Limb (tissue), 2 donors: Measurements from ENCODE around the gene B3GNT7.
"Not testable (repeated sequence)": the region's sequence is repeated elsewhere in the genome, so short reads cannot be mapped to it uniquely, and the experiment has no call there.

Source experiments
- DNase-seq, 2 donors: peaks; one replicate each; pipeline ENCODE4 v3.0.0-alpha.2; 2016; ENCODE audit errors: extremely low spot score in 2 of 2

The B3GNT7 gene

DNA sequence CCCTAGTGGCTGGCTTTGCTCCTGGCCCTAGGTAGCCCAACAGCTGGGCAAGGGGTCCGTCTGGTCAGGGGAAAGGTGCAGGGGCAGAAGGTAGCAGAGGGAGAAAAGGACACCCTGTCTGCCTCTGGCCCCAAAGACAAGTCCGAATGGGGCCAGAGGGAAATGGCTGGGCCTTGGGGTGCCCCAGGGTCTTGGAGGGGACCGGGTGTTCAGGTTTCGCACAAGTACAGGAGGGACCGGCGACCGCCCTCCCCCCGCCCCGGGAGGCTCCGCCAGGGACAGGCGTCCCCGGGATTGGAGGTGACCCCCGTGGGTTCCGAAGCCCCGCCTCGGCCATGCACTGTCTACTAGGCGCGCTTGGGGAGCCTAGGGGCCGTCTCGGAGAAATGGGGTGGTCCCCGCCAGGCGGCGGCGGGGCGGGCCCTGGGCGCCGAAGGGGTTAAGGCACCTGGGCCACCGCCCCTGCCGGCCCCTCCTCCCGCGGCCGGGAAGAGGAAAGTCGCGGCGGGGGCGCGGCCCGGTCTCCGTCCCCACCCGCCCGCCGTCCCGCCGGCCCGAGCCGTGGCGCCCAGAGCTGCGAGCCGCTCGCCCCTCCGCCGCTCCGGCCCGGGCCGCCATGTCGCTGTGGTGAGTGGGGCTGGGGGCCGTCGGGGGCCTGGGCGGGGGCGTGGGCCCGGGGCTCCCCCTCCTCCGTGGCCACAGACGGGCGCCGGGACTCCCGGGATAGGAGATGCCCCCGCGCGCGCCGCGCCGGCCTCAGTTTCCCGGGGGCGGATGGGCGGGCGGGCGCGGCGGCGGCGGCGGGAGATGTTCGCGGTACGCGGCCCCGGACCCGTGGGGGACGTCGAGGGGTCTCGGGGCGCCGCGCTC lies at the start of gene B3GNT7:
B3GNT7 (plus strand) TSS at position 523 of the 870 bp plus-strand sequence; CDS start at position 617, 94 bp downstream.
- no peak for DNase-seq

- DNase-seq, result no peak
Measured at GRCh38 chr2:231347081-231347480, 48.4 kb upstream of the B3GNT7 start.

DNA sequence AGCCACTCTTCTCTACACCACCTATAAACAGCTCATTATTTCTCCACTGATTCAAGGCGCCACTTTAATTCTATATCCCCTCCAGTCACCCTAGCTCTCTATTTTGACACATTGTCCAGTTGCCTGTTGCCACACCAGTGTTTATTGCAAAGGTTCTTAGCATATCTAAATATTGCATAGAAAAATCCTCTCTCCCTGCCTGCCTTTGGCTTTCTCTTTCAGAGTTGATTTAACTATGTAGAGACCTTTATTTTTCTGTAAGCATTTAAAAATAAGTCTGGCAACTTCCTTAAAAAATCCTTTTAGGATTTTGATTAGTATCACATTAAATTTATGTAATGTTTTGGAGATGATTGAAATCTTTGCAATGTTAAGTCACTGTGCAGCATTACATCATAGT lies 47.9 kb upstream of the B3GNT7 start:
- DNase-seq, result no peak

GRCh38 chr2:231348173-231348572 lies 47.3 kb upstream of the B3GNT7 start:
- no peak for DNase-seq

GRCh38 chr2:231348704-231349373 lies 46.7 kb upstream of the B3GNT7 start:
- DNase-seq, result no peak

DNA sequence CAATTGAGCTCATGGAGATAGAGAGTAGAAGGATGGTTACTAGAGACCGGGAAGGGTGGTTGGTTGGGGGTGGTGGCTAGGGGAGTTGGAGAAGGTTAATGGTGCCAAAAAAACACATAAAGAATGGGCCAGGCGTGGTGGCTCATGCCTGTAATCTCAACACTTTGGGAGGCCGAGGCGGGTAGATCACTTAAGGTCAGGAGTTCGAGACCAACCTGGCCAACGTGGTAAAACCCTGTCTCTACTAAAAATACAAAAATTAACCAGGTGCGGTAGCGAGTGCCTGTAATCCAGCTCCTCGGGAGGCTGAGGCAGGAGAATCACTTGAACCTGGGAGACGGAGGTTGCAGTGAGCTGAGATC lies 46.2 kb upstream of the B3GNT7 start:
- not testable (repeated sequence) for DNase-seq

- DNase-seq, result no peak
Measured at GRCh38 chr2:231351648-231352047, 43.9 kb upstream of the B3GNT7 start.

GRCh38 chr2:231353469-231353868 lies 42.0 kb upstream of the B3GNT7 start:
- no peak for DNase-seq

DNA sequence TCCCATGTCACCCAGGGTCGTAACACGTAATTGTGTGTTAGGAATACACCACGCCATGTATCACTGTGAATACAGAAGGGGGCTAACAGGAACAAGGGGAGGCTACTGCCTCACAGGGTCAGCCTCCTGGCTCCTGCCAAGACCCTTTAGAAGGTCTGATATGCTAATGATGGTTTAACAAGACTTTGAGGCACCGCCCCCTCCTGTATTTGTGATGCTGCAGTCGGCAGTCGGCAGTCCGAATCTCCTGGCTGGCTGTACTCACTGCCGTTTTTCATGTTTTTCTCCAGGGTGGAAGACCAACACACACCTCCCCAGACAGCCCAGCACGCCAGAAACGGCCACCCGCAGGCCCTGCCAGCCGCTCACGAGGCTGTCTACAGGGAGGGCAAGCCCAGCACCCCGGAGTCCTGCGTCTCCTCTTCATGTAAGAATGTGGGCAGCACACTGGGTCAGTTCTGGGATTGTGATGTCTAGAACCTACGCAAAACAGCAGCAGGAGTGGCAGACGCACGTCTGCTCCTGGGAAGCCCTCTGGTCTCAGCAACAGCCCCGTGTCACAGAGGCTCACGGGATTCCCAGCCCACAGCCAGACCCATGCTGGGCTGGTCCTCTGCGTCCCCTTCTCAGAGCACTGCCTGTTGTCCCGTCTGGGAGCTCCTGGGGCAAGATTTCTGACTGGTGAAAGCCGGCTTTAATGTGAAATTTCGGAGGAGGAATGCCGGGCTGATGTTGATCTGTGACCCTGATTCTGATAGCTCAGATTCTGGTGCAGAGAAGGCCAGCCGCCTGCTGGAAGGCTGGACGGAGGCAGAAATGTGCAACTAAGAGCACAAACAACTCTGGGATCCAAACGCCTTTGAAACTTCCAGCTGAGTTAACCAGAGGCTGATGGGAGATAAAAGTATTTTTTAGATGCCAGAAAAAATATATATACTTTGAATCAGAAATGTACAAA lies 39.7 kb upstream of the B3GNT7 start:
- peak in 1 of 2 donors; percentile 8 for DNase-seq

GRCh38 chr2:231356466-231356844 lies 39.1 kb upstream of the B3GNT7 start:
- DNase-seq, result no peak

DNA sequence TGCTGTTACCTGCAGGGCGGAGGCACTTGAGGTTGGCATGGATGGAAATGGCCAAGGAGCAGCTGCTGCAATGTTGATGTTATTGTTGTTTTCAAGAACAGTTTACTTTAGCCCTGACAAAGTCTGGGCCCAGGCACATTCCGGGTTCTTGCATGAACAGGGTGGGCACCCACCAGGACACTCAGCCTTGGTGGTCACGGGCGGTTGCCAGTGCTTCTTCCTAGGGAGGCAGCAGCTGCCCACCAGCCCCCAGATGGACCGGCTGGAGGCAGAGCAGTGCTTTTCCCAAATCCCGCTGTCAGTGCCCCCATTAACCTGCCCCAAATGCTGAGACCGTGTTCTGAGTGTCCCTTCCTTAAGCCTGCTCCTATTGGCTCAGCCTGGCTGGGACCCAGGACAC lies 38.5 kb upstream of the B3GNT7 start:
- DNase-seq, result no peak

GRCh38 chr2:231357931-231358330 lies 37.6 kb upstream of the B3GNT7 start:
- no peak for DNase-seq

- no peak for DNase-seq
Measured at GRCh38 chr2:231359441-231359840, 36.1 kb upstream of the B3GNT7 start.

DNA sequence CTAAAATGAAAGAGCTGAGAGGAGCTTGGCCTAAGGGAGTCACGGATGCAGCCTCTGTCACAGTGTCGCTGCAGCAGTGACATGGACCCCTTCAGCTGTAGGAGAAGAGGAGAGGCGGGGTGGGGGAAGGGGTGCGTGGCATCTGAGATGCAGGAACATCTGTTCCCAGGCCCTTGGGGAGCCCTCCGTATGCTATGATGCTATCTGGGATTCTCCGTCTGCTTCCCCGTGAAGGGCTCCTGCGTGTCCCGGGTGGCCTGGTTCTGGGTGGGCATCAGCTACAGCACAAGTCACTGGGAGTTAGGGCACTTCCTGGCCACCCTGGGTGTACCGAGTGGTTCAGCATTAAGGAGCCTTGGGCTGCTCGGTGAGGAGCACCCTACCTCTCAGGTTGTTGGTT lies 35.6 kb upstream of the B3GNT7 start:
- DNase-seq, result no peak

DNA sequence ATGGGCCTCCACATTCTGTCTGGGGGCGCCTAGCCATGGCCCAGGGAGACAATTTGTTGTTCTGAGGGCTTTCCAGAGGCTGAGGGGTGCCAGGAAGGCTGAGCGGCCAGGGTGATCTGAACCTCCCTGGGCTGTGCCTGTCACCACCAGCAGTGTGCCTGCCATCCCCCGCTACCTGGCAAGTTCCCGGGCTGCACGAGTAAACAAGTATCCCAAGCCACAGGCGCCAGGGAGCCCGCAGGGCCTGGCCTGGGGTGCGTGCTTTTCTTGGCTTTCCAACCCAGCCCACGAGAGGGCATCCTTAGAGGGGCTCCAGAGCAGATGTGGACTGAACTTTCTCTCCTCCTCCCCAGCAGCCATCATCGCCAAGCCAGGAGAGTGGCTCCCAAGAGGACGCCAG lies 35.1 kb upstream of the B3GNT7 start:
- DNase-seq, result no peak

- DNase-seq, result no peak
Measured at GRCh38 chr2:231360881-231361371, 34.6 kb upstream of the B3GNT7 start.

DNA sequence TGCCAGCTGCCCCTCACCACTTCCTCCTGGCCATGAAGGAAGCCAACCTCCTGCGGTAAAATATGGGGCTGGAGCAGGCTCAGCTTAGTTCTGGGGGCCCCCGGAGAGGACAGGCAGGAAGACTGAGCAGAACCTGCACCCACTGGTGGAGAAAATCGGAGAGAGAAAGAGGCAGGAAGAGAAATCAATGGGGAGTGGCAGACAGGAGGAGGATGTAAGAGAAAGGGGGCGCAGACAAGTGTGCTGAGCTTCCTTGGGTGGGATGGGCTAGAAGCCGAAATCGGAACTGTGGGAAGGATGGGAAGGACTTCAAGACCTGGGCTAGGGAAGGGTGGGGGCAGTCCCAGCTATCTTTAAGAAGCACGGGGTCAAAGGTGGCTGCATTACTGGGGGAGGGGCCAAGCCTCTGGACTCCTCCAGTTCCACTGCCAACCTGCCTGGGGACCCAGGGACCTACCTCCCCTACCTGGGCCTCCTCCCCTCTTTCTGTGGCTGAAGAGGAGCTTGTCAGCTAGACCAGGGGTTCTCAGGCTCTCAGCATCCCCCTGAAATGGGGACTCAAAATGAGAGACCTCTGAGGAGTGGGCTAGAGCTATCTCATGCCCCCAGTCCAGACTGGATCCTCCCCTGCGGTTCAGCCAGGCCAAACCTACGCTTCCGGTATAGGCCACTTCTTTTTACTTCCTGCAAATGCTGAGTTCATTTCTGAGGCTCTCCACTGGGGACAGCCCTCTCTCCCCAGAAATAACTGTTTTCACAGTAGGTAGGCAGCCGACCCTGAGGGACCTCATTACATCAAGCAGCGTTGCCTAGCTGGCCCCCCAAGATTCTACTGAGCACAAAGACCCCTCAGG lies 33.6 kb upstream of the B3GNT7 start:
- DNase-seq, result no peak

- DNase-seq, result no peak
Measured at GRCh38 chr2:231362555-231363184, 32.8 kb upstream of the B3GNT7 start.

- no peak for DNase-seq
Measured at GRCh38 chr2:231364061-231364460, 31.4 kb upstream of the B3GNT7 start.
